Heart left ventricle (tissue), 13 donors: ENCODE measurements around the gene ZIM2.

Experiments
- CTCF ChIP-seq, 12 donors: fragments of 200-600 bp; sonication (generic) in 4 of 12; IDR thresholded peaks; one replicate each; pipeline versions ENCODE4 v1.5.0 to v1.8.0; 2018 to 2022; ENCODE audit warnings: antibody characterized with exemption in 12 of 12, mild to moderate bottlenecking in 5 of 12
- POLR2A ChIP-seq, 2 donors: fragments of 450-650 bp; IDR thresholded peaks; one replicate each; pipeline ENCODE4 v1.6.1; 2017; ENCODE audit warnings: antibody characterized with exemption in 2 of 2, mild to moderate bottlenecking in 2 of 2, moderate library complexity in 2 of 2
- donor health status: ischemic (EF 13 %, LVEDD 7.1; RV severe dilation, severe dysfunction).
- donor health status: DM: no; HTN: yes; CAD: no.
- donor health status: DM: no; HTN: no; CAD: no.
- donor health status: ischemic (EF 25% LVEDD 6.9; RV normal size, moderate dysfunction).
- donor health status: ischemic (EF 25% LVEDD 5.7; RV mildly dilated, moderate dysfunction).
- donor health status: ischemic (EF 35%, LVEDD 5.7; RV mildly dilated, moderate dysfunction).
- donor health status: nonischemic (EF 11% LVEDD 7.7; RV severe dilation, severe dysfunction).
- donor health status: DM: yes; HTN: yes; CAD: no.
- donor health status: PGD.
- donor health status: ischemic (EF 29% LVEDD 5.4; RV normal size, mild dysfunction).
- donor health status: nonischemic (EF 23%, LVEDD 6.1; RV moderate dilation, normal function).

GRCh38 chr19:56750658-56751057 lies 89.9 kb downstream of the ZIM2 start:
- no peak for TF ChIP-seq CTCF (IDR thresholded peaks at IDR 0.05)
- TF ChIP-seq POLR2A (IDR thresholded peaks at IDR 0.05) = no peak
